ENCODE measurements around the gene TNFRSF12A. TPM values are rescaled to one million over a fixed set of nuclear protein-coding genes. Genes with fewer than 3 reads are reported as not detected.

The TNFRSF12A gene
- total RNA-seq, 2 experiments from 2014 or later, result 4.3 to 4.6 TPM

- ChIA-PET CTCF (interaction anchor here (0.7 to 1.3 kb wide), 5 partner anchors 11 to 46 kb away, joined by 3 to 6 read pairs (median 5); partner anchors contain the start of gene KREMEN2), POLR2A (no interaction called here)
Observed at GRCh38 chr16:2982402-2982801, 37.8 kb upstream of the TNFRSF12A start.

GRCh38 chr16:2983706-2984136 is 36.4 kb upstream of the TNFRSF12A start:
- CTCF ChIA-PET, result interaction anchor here (0.6 to 1.9 kb wide), 4 partner anchors 11 to 462 kb away, joined by 3 to 5 read pairs (median 4); partner anchors contain the start of gene KREMEN2

GRCh38 chr16:2985462-2985861 is 34.7 kb upstream of the TNFRSF12A start:
- CTCF ChIA-PET, result interaction anchor here (1.9 kb wide), 1 partner anchor 18 kb away, joined by 5 read pairs; no protein-coding TSS in a partner anchor
- POLR2A ChIA-PET, result interaction anchor here (0.5 kb wide), 1 partner anchor 251 kb away, joined by 3 read pairs; no protein-coding TSS in a partner anchor

More at GRCh38 chr16:2983706-2984136, 36.4 kb upstream of the TNFRSF12A start:
- POLR2A ChIA-PET, result no interaction called here

GRCh38 chr16:2985893-2986355 is 34.2 kb upstream of the TNFRSF12A start:
- ChIA-PET CTCF (interaction anchor here (1.9 kb wide), 1 partner anchor 19 kb away, joined by 5 read pairs; no protein-coding TSS in a partner anchor), POLR2A (interaction anchor here (0.7 kb wide), 1 partner anchor 35 kb away, joined by 3 read pairs; no protein-coding TSS in a partner anchor)

GRCh38 chr16:2986623-2987188 is 33.5 kb upstream of the TNFRSF12A start:
- POLR2A ChIA-PET, result interaction anchor here (0.7 kb wide), 1 partner anchor 34 kb away, joined by 3 read pairs; no protein-coding TSS in a partner anchor
- CTCF ChIA-PET, result interaction anchor here (1.0 kb wide), 1 partner anchor 59 kb away, joined by 3 read pairs; no protein-coding TSS in a partner anchor

GRCh38 chr16:2987286-2987685 is 32.9 kb upstream of the TNFRSF12A start:
- ChIA-PET CTCF (interaction anchor here (1.0 kb wide), 1 partner anchor 60 kb away, joined by 3 read pairs; no protein-coding TSS in a partner anchor), POLR2A (no interaction called here)

GRCh38 chr16:2987833-2988232 is 32.3 kb upstream of the TNFRSF12A start:
- ChIA-PET POLR2A (no interaction called here), CTCF (interaction anchor here (1.0 to 1.2 kb wide), 2 partner anchors 35 to 61 kb away, joined by 3 read pairs; no protein-coding TSS in a partner anchor)

- POLR2A ChIA-PET, result no interaction called here
- CTCF ChIA-PET, result interaction anchor here (1.2 kb wide), 1 partner anchor 34 kb away, joined by 3 read pairs; no protein-coding TSS in a partner anchor
Observed at GRCh38 chr16:2988590-2989099, 31.5 kb upstream of the TNFRSF12A start.

GRCh38 chr16:2990891-2991290 is 29.3 kb upstream of the TNFRSF12A start:
- POLR2A ChIA-PET, result no interaction called here
- CTCF ChIA-PET, result interaction anchor here (0.8 kb wide), 1 partner anchor 17 kb away, joined by 3 read pairs; no protein-coding TSS in a partner anchor

GRCh38 chr16:2991566-2992261 is 28.5 kb upstream of the TNFRSF12A start:
- CTCF ChIA-PET, result interaction anchor here (0.8 kb wide), 1 partner anchor 16 kb away, joined by 3 read pairs; no protein-coding TSS in a partner anchor

GRCh38 chr16:2992383-2993081 is 27.6 kb upstream of the TNFRSF12A start:
- CTCF ChIA-PET, result no interaction called here
- POLR2A ChIA-PET, result no interaction called here

More at GRCh38 chr16:2991566-2992261, 28.5 kb upstream of the TNFRSF12A start:
- POLR2A ChIA-PET, result no interaction called here

GRCh38 chr16:2996298-2996697 is 23.9 kb upstream of the TNFRSF12A start:
- ChIA-PET POLR2A (no interaction called here), CTCF (interaction anchor here (0.8 kb wide), 1 partner anchor 32 kb away, joined by 3 read pairs; no protein-coding TSS in a partner anchor)

- ChIA-PET CTCF (interaction anchor here (2.1 kb wide), 1 partner anchor 29 kb away, joined by 12 read pairs; no protein-coding TSS in a partner anchor), POLR2A (no interaction called here)
Observed at GRCh38 chr16:2999929-3000328, 20.2 kb upstream of the TNFRSF12A start.

GRCh38 chr16:3000540-3000939 is 19.6 kb upstream of the TNFRSF12A start:
- CTCF ChIA-PET, result interaction anchor here (1.6 to 2.1 kb wide), 2 partner anchors 28 to 31 kb away, joined by 6 to 12 read pairs; no protein-coding TSS in a partner anchor
- POLR2A ChIA-PET, result no interaction called here

GRCh38 chr16:3001316-3001715 is 18.9 kb upstream of the TNFRSF12A start:
- ChIA-PET POLR2A (no interaction called here), CTCF (interaction anchor here (1.6 to 2.1 kb wide), 2 partner anchors 27 to 30 kb away, joined by 6 to 12 read pairs; no protein-coding TSS in a partner anchor)

- POLR2A ChIA-PET, result interaction anchor here (1.0 kb wide), 1 partner anchor 18 kb away, joined by 3 read pairs; no protein-coding TSS in a partner anchor
Observed at GRCh38 chr16:3003582-3004270, 16.4 kb upstream of the TNFRSF12A start.

GRCh38 chr16:3004319-3004718 is 15.8 kb upstream of the TNFRSF12A start:
- POLR2A ChIA-PET, result interaction anchor here (1.0 to 1.2 kb wide), 2 partner anchors 18 to 145 kb away, joined by 3 to 4 read pairs; no protein-coding TSS in a partner anchor
- CTCF ChIA-PET, result interaction anchor here (0.8 to 7.2 kb wide), 10 partner anchors 10 to 122 kb away, joined by 3 to 73 read pairs (median 3); partner anchors contain the start of genes HCFC1R1, PKMYT1, THOC6 and TNFRSF12A

More at GRCh38 chr16:3003582-3004270, 16.4 kb upstream of the TNFRSF12A start:
- CTCF ChIA-PET, result interaction anchor here (0.8 to 7.2 kb wide), 10 partner anchors 9 to 123 kb away, joined by 3 to 73 read pairs (median 3); partner anchors contain the start of genes HCFC1R1, PKMYT1, THOC6 and TNFRSF12A
